HepG2 (cell line): ENCODE data around the gene MEGF6. TPM values are rescaled to one million over a fixed set of nuclear protein-coding genes. Genes with fewer than 3 reads are reported as not detected.

Experiments used
- AHDC1 ChIP-seq: sonication (generic); formaldehyde crosslinking; IDR thresholded peaks from 2 replicates; pipeline ENCODE4 v1.5.1; 2020; ENCODE audit warnings: mild to moderate bottlenecking, missing genetic modification reagents, borderline replicate concordance
- ATM ChIP-seq: fragments of 450-650 bp; IDR thresholded peaks from 2 replicates; pipeline ENCODE4 v1.7.1; 2017; ENCODE audit warnings: mild to moderate bottlenecking, borderline replicate concordance
- HNF1B ChIP-seq: sonication (generic); formaldehyde crosslinking; IDR thresholded peaks from 2 replicates; pipeline ENCODE4 v1.5.1; 2020; ENCODE audit warnings: mild to moderate bottlenecking, moderate library complexity, missing genetic modification reagents
- PAWR ChIP-seq: sonication (generic); formaldehyde crosslinking; IDR thresholded peaks from 2 replicates; pipeline ENCODE4 v1.4.0; 2020; ENCODE audit warnings: missing genetic modification reagents, mild to moderate bottlenecking, borderline replicate concordance
- PLSCR1 ChIP-seq: sonication (generic); formaldehyde crosslinking; IDR thresholded peaks from 2 replicates; pipeline ENCODE4 v1.5.0; 2020; ENCODE audit warnings: missing genetic modification reagents, mild to moderate bottlenecking, borderline replicate concordance
- RFXAP ChIP-seq: sonication (generic); formaldehyde crosslinking; IDR thresholded peaks from 2 replicates; pipeline ENCODE4 v1.4.0; 2020; ENCODE audit warnings: missing genetic modification reagents, borderline replicate concordance
- ZBTB10 ChIP-seq: sonication (generic); formaldehyde crosslinking; IDR thresholded peaks from 2 replicates; pipeline ENCODE4 v1.4.0; 2020; ENCODE audit warnings: missing genetic modification reagents, borderline replicate concordance
- ZFP91 ChIP-seq: sonication (generic); formaldehyde crosslinking; IDR thresholded peaks from 2 replicates; pipeline ENCODE4 v1.9.0; 2022; ENCODE audit warnings: missing genetic modification reagents, mild to moderate bottlenecking, borderline replicate concordance
- ZNF430 ChIP-seq: sonication (generic); formaldehyde crosslinking; IDR thresholded peaks from 2 replicates; pipeline ENCODE4 v1.9.0; 2021; ENCODE audit warnings: mild to moderate bottlenecking, missing genetic modification reagents
- ZNF513 ChIP-seq: sonication (generic); formaldehyde crosslinking; conservative IDR thresholded peaks from 2 replicates; pipeline ENCODE4 v1.5.0; 2020; ENCODE audit warnings: missing genetic modification reagents
- ZSCAN20 ChIP-seq: sonication (generic); formaldehyde crosslinking; IDR thresholded peaks from 2 replicates; pipeline ENCODE4 v1.4.0; 2020; ENCODE audit warnings: missing genetic modification reagents, mild to moderate bottlenecking, borderline replicate concordance
- ZSCAN29 ChIP-seq: sonication (generic); formaldehyde crosslinking; conservative IDR thresholded peaks from 2 replicates; pipeline ENCODE4 v1.4.0; 2020; ENCODE audit warnings: mild to moderate bottlenecking, missing genetic modification reagents
- polyA plus RNA-seq, 8 experiments: library from polyadenylated mRNA; depleted of rRNA in 3 of 8; stranded (reverse) in 7 of 8; unstranded in 1 of 8; fragments of >200 nt; fragmentation: Illumina TruSeq in 4 of 8; extraction: Trizol in 4 of 8; gene quantifications; 2 replicates each; pipeline versions ENCODE4 v1.2.1 to v1.2.3, GENCODE V29; 2011 to 2016; ENCODE audit warnings: low read depth in 4 of 8, missing spikeins in 1 of 8, mixed read lengths in 1 of 8; ENCODE audit not compliant: insufficient read depth in 1 of 8
- total RNA-seq, 5 experiments: library from RNA; depleted of rRNA; stranded (reverse); fragments of >200 nt; fragmentation: Illumina TruSeq; extraction: Trizol; gene quantifications; 2 replicates each; pipeline ENCODE4 v1.2.3, GENCODE V29; 2016; ENCODE audit warnings: low read depth in 1 of 5

MEGF6 gene
- total and polyA plus RNA-seq, 2 of the 13 experiments (the other 11 are each of a cell fraction or from before 2014, with no cell fraction given): 1.9 TPM

GRCh38 chr1:3457910-3458883 is 153.1 kb downstream of the MEGF6 start (continued):
- TF ChIP-seq ZBTB10 (CRISPR knock-in tag): no peak
- TF ChIP-seq RFXAP (CRISPR knock-in tag): no peak
- TF ChIP-seq ZFP91: peak; percentile 36
- TF ChIP-seq ZNF513 (CRISPR knock-in tag): no peak
- TF ChIP-seq ZSCAN29 (CRISPR knock-in tag): no peak
- TF ChIP-seq HNF1B (CRISPR knock-in tag): peak; percentile 45
- no peak for TF ChIP-seq ATM
- no peak for TF ChIP-seq ZNF430 (CRISPR knock-in tag)
- no peak for TF ChIP-seq PAWR (CRISPR knock-in tag)
- TF ChIP-seq ZSCAN20 (CRISPR knock-in tag): no peak
- no peak for TF ChIP-seq AHDC1
- TF ChIP-seq PLSCR1 (CRISPR knock-in tag): no peak
